DOHH2 (cell line): ENCODE results near the gene AQP5.

Experiments used
- H3F3A ChIP-seq: fragments of 200-600 bp; sonication (generic), shearing (Covaris generic); 2 replicates; pipeline ENCODE4 v1.6.0; 2016; ENCODE audit warnings: antibody characterized with exemption, mild to moderate bottlenecking; ENCODE audit not compliant: control insufficient read depth, insufficient read depth
- H3K27ac ChIP-seq: fragments of 200-600 bp; sonication (generic); 2 replicates; pipeline ENCODE4 v1.5.1; 2014; ENCODE audit warnings: low read depth, mild to moderate bottlenecking, low read length, moderate library complexity
- H3K27me3 ChIP-seq: fragments of 200-600 bp; sonication (generic); 2 replicates; pipeline ENCODE4 v1.6.1; 2014; ENCODE audit warnings: mild to moderate bottlenecking, low read length, mixed read lengths; ENCODE audit not compliant: control insufficient read depth
- H3K36me3 ChIP-seq: fragments of 200-600 bp; sonication (generic); 2 replicates; pipeline ENCODE4 v1.6.1; 2014; ENCODE audit warnings: mild to moderate bottlenecking, low read length, moderate library complexity, mixed read lengths; ENCODE audit not compliant: control insufficient read depth
- H3K4me1 ChIP-seq: fragments of 200-600 bp; sonication (generic); 2 replicates; pipeline ENCODE4 v1.6.1; 2014; ENCODE audit warnings: mild to moderate bottlenecking, low read length, mixed read lengths; ENCODE audit not compliant: control insufficient read depth
- H3K4me2 ChIP-seq: fragments of 200-600 bp; sonication (generic); 2 replicates; pipeline ENCODE4 v1.6.0; 2014; ENCODE audit warnings: mild to moderate bottlenecking, low read length, moderate library complexity
- H3K4me3 ChIP-seq: fragments of 200-600 bp; sonication (generic); 2 replicates; pipeline ENCODE4 v1.5.1; 2014; ENCODE audit warnings: mild to moderate bottlenecking, low read length, mixed read lengths
- H3K79me2 ChIP-seq: fragments of 200-600 bp; sonication (generic); 2 replicates; pipeline ENCODE4 v1.6.1; 2014; ENCODE audit warnings: mild to moderate bottlenecking, low read length, mixed read lengths; ENCODE audit not compliant: control insufficient read depth
- H3K9me2 ChIP-seq: fragments of 200-600 bp; sonication (generic); replicated peaks from 2 replicates; pipeline ENCODE4 v1.6.1; 2014; ENCODE audit warnings: mild to moderate bottlenecking, low read length, mixed read lengths; ENCODE audit not compliant: control insufficient read depth
- H3K9me3 ChIP-seq: fragments of 200-600 bp; sonication (generic); 2 replicates; pipeline ENCODE4 v1.6.1; 2014; ENCODE audit warnings: antibody characterized with exemption, low read length, mixed read lengths; ENCODE audit not compliant: control insufficient read depth, insufficient read depth
- H4K20me1 ChIP-seq: fragments of 200-600 bp; sonication (generic); 2 replicates; pipeline ENCODE4 v1.6.0; 2014; ENCODE audit warnings: low read depth, mild to moderate bottlenecking, antibody characterized with exemption, low read length, moderate library complexity; ENCODE audit not compliant: control insufficient read depth, insufficient read depth
- EZH2phosphoT487 ChIP-seq: fragments of 200-600 bp; sonication (generic); IDR thresholded peaks from 2 replicates; pipeline ENCODE4 v1.6.1; 2017; ENCODE audit warnings: borderline replicate concordance, mild to moderate bottlenecking, antibody characterized with exemption, low read length, moderate library complexity, mixed read lengths
- TF ChIP-seq, protein P1 (sequence below): fragments of 200-600 bp; sonication (generic); IDR thresholded peaks from one replicate; pipeline ENCODE4 v1.5.1; 2014; ENCODE audit warnings: antibody characterized with exemption, mild to moderate bottlenecking, low read depth, low read length; ENCODE audit not compliant: poor library complexity, severe bottlenecking

AQP5 gene

DNA sequence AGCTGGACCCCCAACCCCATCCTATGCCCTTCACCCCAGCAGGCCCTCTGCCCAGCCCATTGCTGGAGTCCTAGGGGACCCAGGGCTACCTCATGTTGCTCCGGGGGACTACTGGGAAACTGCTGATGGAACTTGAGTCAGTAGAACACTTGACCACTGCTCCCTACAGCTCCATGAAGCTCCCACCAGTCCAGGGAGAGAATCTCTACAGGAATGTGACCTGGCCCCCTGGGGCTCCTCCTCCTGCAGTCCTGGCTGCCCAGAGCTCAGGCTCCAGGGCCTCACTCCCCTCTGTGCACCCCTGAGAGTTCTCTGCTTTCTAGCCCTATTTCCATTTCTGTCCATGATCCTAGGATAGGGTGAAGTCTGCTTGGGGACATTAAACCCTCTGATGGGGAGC is 22.0 kb upstream of the AQP5 start:
- Histone ChIP-seq H3K27ac (no peak overlapping the region), H3K27me3 (peaks cover 4% of the 10 kb centered on the region), H3K36me3 (no peaks in the 10 kb centered on the region), H3K9me3 (no peaks in the 10 kb centered on the region), H3K79me2 (no peaks in the 10 kb centered on the region), H3K4me1 (peaks cover 1% of the 10 kb centered on the region; the same call in 1 of the 2 replicates), H3K4me3 (no peak overlapping the region), H3K9me2 (no peaks in the 10 kb centered on the region), H3F3A (0 out of 2 replicates have a peak, but pooled peaks cover 2% of the 10 kb centered on the region), H3K4me2 (no peak overlapping the region), H4K20me1 (no peaks in the 10 kb centered on the region)
- no peak for TF ChIP-seq EZH2phosphoT487
- TF ChIP-seq, protein P1, sequence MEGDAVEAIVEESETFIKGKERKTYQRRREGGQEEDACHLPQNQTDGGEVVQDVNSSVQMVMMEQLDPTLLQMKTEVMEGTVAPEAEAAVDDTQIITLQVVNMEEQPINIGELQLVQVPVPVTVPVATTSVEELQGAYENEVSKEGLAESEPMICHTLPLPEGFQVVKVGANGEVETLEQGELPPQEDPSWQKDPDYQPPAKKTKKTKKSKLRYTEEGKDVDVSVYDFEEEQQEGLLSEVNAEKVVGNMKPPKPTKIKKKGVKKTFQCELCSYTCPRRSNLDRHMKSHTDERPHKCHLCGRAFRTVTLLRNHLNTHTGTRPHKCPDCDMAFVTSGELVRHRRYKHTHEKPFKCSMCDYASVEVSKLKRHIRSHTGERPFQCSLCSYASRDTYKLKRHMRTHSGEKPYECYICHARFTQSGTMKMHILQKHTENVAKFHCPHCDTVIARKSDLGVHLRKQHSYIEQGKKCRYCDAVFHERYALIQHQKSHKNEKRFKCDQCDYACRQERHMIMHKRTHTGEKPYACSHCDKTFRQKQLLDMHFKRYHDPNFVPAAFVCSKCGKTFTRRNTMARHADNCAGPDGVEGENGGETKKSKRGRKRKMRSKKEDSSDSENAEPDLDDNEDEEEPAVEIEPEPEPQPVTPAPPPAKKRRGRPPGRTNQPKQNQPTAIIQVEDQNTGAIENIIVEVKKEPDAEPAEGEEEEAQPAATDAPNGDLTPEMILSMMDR: no peak

DNA sequence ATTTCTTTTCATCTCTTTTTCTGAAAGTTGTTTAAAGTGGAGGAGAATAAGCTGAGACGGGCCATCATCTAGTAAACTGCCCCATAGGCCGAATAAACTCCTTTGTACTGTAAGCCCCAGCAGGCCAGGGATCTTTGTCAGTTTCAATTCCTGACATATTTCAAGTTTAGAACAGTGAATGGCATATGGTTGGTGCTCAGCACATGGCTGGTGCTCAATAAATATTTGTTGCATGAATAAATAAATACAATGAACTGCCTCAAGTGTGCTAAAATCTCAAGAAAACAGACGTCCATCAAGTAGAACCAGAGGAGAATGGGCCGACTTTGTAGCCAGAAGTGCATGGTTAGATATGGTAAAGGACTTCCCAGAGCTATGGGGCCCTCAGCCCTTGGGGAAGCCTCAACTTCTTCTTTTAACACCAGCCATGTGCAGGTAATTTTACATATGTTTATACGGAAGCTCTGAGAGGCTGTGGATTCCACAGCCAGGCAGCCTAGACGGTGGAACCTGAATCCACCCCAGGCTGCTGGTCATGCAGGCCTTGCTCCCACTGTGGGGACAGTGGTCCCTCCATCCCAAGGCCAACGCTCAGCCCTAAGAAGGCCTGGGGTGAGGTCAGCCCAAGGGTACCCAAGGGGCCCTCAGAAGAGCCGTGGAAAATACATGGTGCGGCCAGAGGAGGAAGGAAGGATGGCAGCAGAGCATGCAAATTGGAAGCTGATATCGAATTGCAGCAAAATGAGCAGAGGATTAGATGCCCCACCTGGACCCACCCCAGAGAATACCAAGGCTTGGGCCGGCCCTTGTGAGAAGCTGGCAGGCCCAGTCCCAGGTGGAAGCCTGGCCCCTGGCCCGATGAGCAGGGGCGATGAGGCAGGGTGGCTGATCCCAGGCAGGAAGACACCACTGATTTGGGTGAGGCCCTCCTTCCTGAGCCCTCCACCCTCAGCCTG is 19.8 kb upstream of the AQP5 start:
- H3K4me3 ChIP-seq: no peak overlapping the region
- no peaks in the 10 kb centered on the region for H3K9me3 ChIP-seq
- H3K4me1 ChIP-seq: peaks cover 12% of the 10 kb centered on the region
- no peaks in the 10 kb centered on the region for H3K27me3 ChIP-seq
- no peak for TF ChIP-seq EZH2phosphoT487
- TF ChIP-seq, protein P1: no peak
- H3K9me2 ChIP-seq: no peaks in the 10 kb centered on the region
- H3K36me3 ChIP-seq: no peaks in the 10 kb centered on the region
- H4K20me1 ChIP-seq: no peaks in the 10 kb centered on the region
- H3K79me2 ChIP-seq: no peaks in the 10 kb centered on the region
- no peak overlapping the region for H3K4me2 ChIP-seq
- 0 out of 2 replicates have a peak, but pooled peaks cover 2% of the 10 kb centered on the region for H3F3A ChIP-seq
- H3K27ac ChIP-seq: no peak overlapping the region

DNA sequence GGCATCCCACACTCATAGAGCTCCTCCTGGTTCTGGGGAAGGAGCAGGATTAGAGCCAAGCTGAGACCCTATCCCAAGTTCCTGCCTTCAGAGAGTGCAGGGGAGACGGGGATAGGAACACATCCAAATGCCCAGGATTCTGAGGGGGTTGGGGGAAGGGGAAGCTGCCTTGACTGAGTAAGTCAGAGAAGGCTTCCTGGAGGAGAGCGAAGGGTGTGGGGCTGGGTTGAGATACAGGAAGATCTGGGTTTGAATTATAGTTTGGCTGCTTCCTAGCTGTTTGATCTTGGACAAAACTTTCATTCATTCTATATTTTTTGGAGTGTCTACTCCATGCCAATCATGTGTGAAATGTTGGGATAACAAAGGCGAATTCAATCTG is 19.2 kb upstream of the AQP5 start:
- H3K27me3 ChIP-seq: no peaks in the 10 kb centered on the region
- no peaks in the 10 kb centered on the region for H3K9me2 ChIP-seq
- no peak overlapping the region for H3K27ac ChIP-seq
- no peaks in the 10 kb centered on the region for H3K9me3 ChIP-seq
- H3K4me3 ChIP-seq: no peak overlapping the region
- H3K79me2 ChIP-seq: no peaks in the 10 kb centered on the region
- TF ChIP-seq, protein P1: no peak
- no peak for TF ChIP-seq EZH2phosphoT487
- H3F3A ChIP-seq: 0 out of 2 replicates have a peak, but pooled peaks cover 2% of the 10 kb centered on the region
- no peak overlapping the region for H3K4me2 ChIP-seq
- H3K4me1 ChIP-seq: peaks cover 12% of the 10 kb centered on the region
- no peaks in the 10 kb centered on the region for H4K20me1 ChIP-seq
- no peaks in the 10 kb centered on the region for H3K36me3 ChIP-seq
